H9 (cell line): Measurements from ENCODE around the gene CPB2. TPM values are rescaled to one million over a fixed set of nuclear protein-coding genes. Genes with fewer than 3 reads are reported as not detected.

Experiments used
- DNase-seq: peaks from one replicate; pipeline ENCODE4 v3.0.0-alpha.2; 2017
- H2AFZ ChIP-seq: one replicate; pipeline ENCODE4 v1.6.1; 2013; ENCODE audit warnings: mild to moderate bottlenecking, low read length, control low read depth, moderate library complexity
- H2AK5ac ChIP-seq: 2 replicates; pipeline ENCODE4 v1.6.1; 2013; ENCODE audit warnings: low read length, control low read depth, mixed read lengths; ENCODE audit not compliant: insufficient read length
- H2BK120ac ChIP-seq: one replicate; pipeline ENCODE4 v1.6.1; 2013; ENCODE audit warnings: low read depth, mild to moderate bottlenecking, low read length, control low read depth, inconsistent platforms; ENCODE audit not compliant: poor library complexity, severe bottlenecking
- H2BK12ac ChIP-seq: 2 replicates; pipeline ENCODE4 v1.6.1; 2013; ENCODE audit warnings: low read length, control low read depth, mixed read lengths, low read depth; ENCODE audit not compliant: insufficient read length
- H2BK15ac ChIP-seq: 2 replicates; pipeline ENCODE4 v1.6.1; 2013; ENCODE audit warnings: low read depth, low read length, control low read depth
- H2BK20ac ChIP-seq: one replicate; pipeline ENCODE4 v1.6.1; 2013; ENCODE audit warnings: low read depth, mild to moderate bottlenecking, low read length, control low read depth, inconsistent platforms; ENCODE audit not compliant: poor library complexity, severe bottlenecking
- H2BK5ac ChIP-seq: 2 replicates; pipeline ENCODE4 v1.6.1; 2013; ENCODE audit warnings: low read length, control low read depth, mixed read lengths; ENCODE audit not compliant: insufficient read length
- H3K14ac ChIP-seq: 2 replicates; pipeline ENCODE4 v1.6.1; 2013; ENCODE audit warnings: low read length, control low read depth; ENCODE audit not compliant: insufficient read depth
- H3K18ac ChIP-seq: 2 replicates; pipeline ENCODE4 v1.6.1; 2013; ENCODE audit warnings: low read depth, mild to moderate bottlenecking, mixed read lengths, low read length, control low read depth; ENCODE audit not compliant: insufficient read length
- H3K23ac ChIP-seq: 2 replicates; pipeline ENCODE4 v1.6.1; 2013; ENCODE audit warnings: low read length, control low read depth, mixed read lengths, low read depth; ENCODE audit not compliant: insufficient read length
- H3K23me2 ChIP-seq: 2 replicates; pipeline ENCODE4 v1.6.1; 2013; ENCODE audit warnings: low read depth, mild to moderate bottlenecking, mixed read lengths, low read length, control low read depth; ENCODE audit not compliant: insufficient read length, poor library complexity, severe bottlenecking
- H3K27ac ChIP-seq: 2 replicates; pipeline ENCODE4 v1.5.1; 2013; ENCODE audit warnings: low read length, control low read depth, mixed read lengths, low read depth; ENCODE audit not compliant: insufficient read length
- H3K27me3 ChIP-seq: 2 replicates; pipeline ENCODE4 v1.6.1; 2013; ENCODE audit warnings: low read length, control low read depth, inconsistent platforms; ENCODE audit not compliant: insufficient read depth
- H3K4ac ChIP-seq: 2 replicates; pipeline ENCODE4 v1.6.1; 2013; ENCODE audit warnings: low read depth, mild to moderate bottlenecking, control low read depth, inconsistent platforms, low read length, moderate library complexity
- H3K4me1 ChIP-seq: 2 replicates; pipeline ENCODE4 v1.6.1; 2013; ENCODE audit warnings: low read length, control low read depth, inconsistent platforms; ENCODE audit not compliant: insufficient read depth
- H3K4me2 ChIP-seq: 2 replicates; pipeline ENCODE4 v1.6.1; 2013; ENCODE audit warnings: low read length, control low read depth, mixed read lengths; ENCODE audit not compliant: insufficient read length, insufficient read depth
- H3K56ac ChIP-seq: 2 replicates; pipeline ENCODE4 v1.6.1; 2013; ENCODE audit warnings: low read depth, mild to moderate bottlenecking, mixed read lengths, low read length, control low read depth; ENCODE audit not compliant: insufficient read length
- H3K79me1 ChIP-seq: 2 replicates; pipeline ENCODE4 v1.6.1; 2013; ENCODE audit warnings: low read depth, mild to moderate bottlenecking, moderate library complexity, low read length, control low read depth, inconsistent platforms; ENCODE audit not compliant: insufficient read depth, poor library complexity, severe bottlenecking
- H3K79me2 ChIP-seq: 2 replicates; pipeline ENCODE4 v1.6.1; 2013; ENCODE audit warnings: low read length, control low read depth, inconsistent platforms; ENCODE audit not compliant: insufficient read depth
- H3K9ac ChIP-seq: 2 replicates; pipeline ENCODE4 v1.6.1; 2013; ENCODE audit warnings: low read length, control low read depth, mixed read lengths; ENCODE audit not compliant: insufficient read length; ENCODE audit errors: extremely low read depth
- H3K9me3 ChIP-seq: one replicate; pipeline ENCODE4 v1.6.1; 2013; ENCODE audit warnings: low read depth, low read length, inconsistent platforms; ENCODE audit not compliant: control insufficient read depth
- H3T11ph ChIP-seq: one replicate; pipeline ENCODE4 v1.6.1; 2013; ENCODE audit warnings: mild to moderate bottlenecking, low read length, control low read depth, inconsistent platforms
- H4K20me1 ChIP-seq: one replicate; pipeline ENCODE4 v1.6.1; 2013; ENCODE audit not compliant: control insufficient read depth, insufficient read length, insufficient read depth
- H4K5ac ChIP-seq: 2 replicates; pipeline ENCODE4 v1.6.1; 2013; ENCODE audit warnings: low read depth, mild to moderate bottlenecking, mixed read lengths, low read length, control low read depth; ENCODE audit not compliant: insufficient read length
- H4K8ac ChIP-seq: replicated peaks from 2 replicates; pipeline ENCODE4 v1.6.1; 2013; ENCODE audit warnings: low read length, control low read depth, mixed read lengths, low read depth; ENCODE audit not compliant: insufficient read length
- H4K91ac ChIP-seq: 2 replicates; pipeline ENCODE4 v1.6.1; 2013; ENCODE audit warnings: low read depth, mild to moderate bottlenecking, moderate library complexity, mixed read lengths, low read length, control low read depth; ENCODE audit not compliant: insufficient read length
- H3K27ac Mint-ChIP-seq, 3 experiments: 2 replicates in 2 of 3; 3 replicates in 1 of 3; pipeline ENCODE4 v1.8.0; 2020 to 2021; ENCODE audit warnings: mixed read lengths in 3 of 3, mild to moderate bottlenecking in 1 of 3, moderate library complexity in 1 of 3
- H3K27me3 Mint-ChIP-seq: 2 replicates; pipeline ENCODE4 v1.8.0; 2021; ENCODE audit warnings: low read depth, mild to moderate bottlenecking, moderate library complexity, mixed read lengths
- H3K36me3 Mint-ChIP-seq, 3 experiments: 2 replicates in 2 of 3; 3 replicates in 1 of 3; pipeline ENCODE4 v1.8.0; 2020 to 2021; ENCODE audit warnings: low read depth in 3 of 3, mixed read lengths in 3 of 3; ENCODE audit not compliant: insufficient read depth in 1 of 3
- H3K4me1 Mint-ChIP-seq, 2 experiments: 2 replicates each; pipeline ENCODE4 v1.8.0; 2020; ENCODE audit warnings: mixed read lengths in 2 of 2
- H3K4me3 Mint-ChIP-seq, 2 experiments: 2 replicates in 1 of 2; 3 replicates in 1 of 2; pipeline ENCODE4 v1.8.0; 2020 to 2021; ENCODE audit warnings: mild to moderate bottlenecking in 2 of 2, mixed read lengths in 2 of 2, moderate library complexity in 1 of 2
- H3K9me3 Mint-ChIP-seq, 2 experiments: 2 replicates in 1 of 2; 3 replicates in 1 of 2; pipeline ENCODE4 v1.8.0; 2020; ENCODE audit warnings: mild to moderate bottlenecking in 2 of 2, mixed read lengths in 2 of 2, moderate library complexity in 1 of 2
- CTCF ChIP-seq: fragments of 200-600 bp; sonication (generic); conservative IDR thresholded peaks from 3 replicates; pipeline ENCODE4 v1.8.0; 2021; ENCODE audit warnings: antibody characterized with exemption, mild to moderate bottlenecking
- WGBS: extraction: QIAGEN DNeasy Blood & Tissue Kit; methylation state at CpG from one replicate; pipeline ENCODE4 v1.1.7; 2013; ENCODE audit warnings: missing lambda C conversion rate, low lambda C conversion rate, mixed read lengths; ENCODE audit not compliant: insufficient read length; ENCODE audit errors: extremely low coverage; 5-methylcytosine and 5-hydroxymethylcytosine counted together
- total RNA-seq: library from RNA; stranded (reverse); gene quantifications from 2 replicates; pipeline ENCODE4 v1.2.1, GENCODE V29; 2021

The CPB2 gene
- total RNA-seq, 1 experiment from 2014 or later, result not detected

GRCh38 chr13:46006688-46007452 lies 98.0 kb downstream of the CPB2 start:
- H3K27ac ChIP-seq, result no peak overlapping the region
- no peaks in the 10 kb centered on the region for H3K9me3 Mint-ChIP-seq
- no peak overlapping the region for H4K8ac ChIP-seq
- H3K27ac Mint-ChIP-seq, result no peak overlapping the region
- H3K9me3 ChIP-seq, result no peaks in the 10 kb centered on the region
- no peaks in the 10 kb centered on the region for H3K4me1 ChIP-seq
- no peak overlapping the region for H2BK15ac ChIP-seq
- H3K27me3 Mint-ChIP-seq, result no peaks in the 10 kb centered on the region
- no peak overlapping the region for H3K4me2 ChIP-seq
- no peak for DNase-seq
- no peak overlapping the region for H3K4me3 Mint-ChIP-seq
- no CpG with 5 or more reads among the region's 6 CpGs for WGBS
- no peak overlapping the region for H4K91ac ChIP-seq
- no peak overlapping the region for H3K14ac ChIP-seq
- H4K5ac ChIP-seq, result no peak overlapping the region
- no peak overlapping the region for H3K23ac ChIP-seq
- no peaks in the 10 kb centered on the region for H3K23me2 ChIP-seq
- H3K56ac ChIP-seq, result no peak overlapping the region
- no peak overlapping the region for H2AK5ac ChIP-seq
- no peak overlapping the region for H3T11ph ChIP-seq
- H3K27me3 ChIP-seq, result no peaks in the 10 kb centered on the region
- H3K79me1 ChIP-seq, result no peaks in the 10 kb centered on the region
- no peak overlapping the region for H2BK120ac ChIP-seq
- no peak overlapping the region for H3K9ac ChIP-seq
- no peaks in the 10 kb centered on the region for H3K4me1 Mint-ChIP-seq
- H3K4ac ChIP-seq, result no peak overlapping the region
- H3K36me3 Mint-ChIP-seq, result peaks cover 10 to 52% (median 48%) of the 10 kb centered on the region in 3 experiments; a peak in 6 of 7 replicates
- no peak overlapping the region for H2BK5ac ChIP-seq
- H4K20me1 ChIP-seq, result no peaks in the 10 kb centered on the region
- H3K79me2 ChIP-seq, result no peaks in the 10 kb centered on the region
- TF ChIP-seq CTCF, result no peak
- no peak overlapping the region for H2BK20ac ChIP-seq
- H3K18ac ChIP-seq, result no peak overlapping the region
- no peak overlapping the region for H2BK12ac ChIP-seq
- no peak overlapping the region for H2AFZ ChIP-seq
